HG03175 (cell line): ENCODE data around the gene KRT23.

Source experiments
- ATAC-seq: cut with Tn5 transposase; IDR thresholded peaks from one replicate; pipeline ENCODE4 v1.9.1; 2021; ENCODE audit warnings: mild to moderate bottlenecking, moderate library complexity; ENCODE audit not compliant: unreplicated experiment

Gene KRT23

DNA sequence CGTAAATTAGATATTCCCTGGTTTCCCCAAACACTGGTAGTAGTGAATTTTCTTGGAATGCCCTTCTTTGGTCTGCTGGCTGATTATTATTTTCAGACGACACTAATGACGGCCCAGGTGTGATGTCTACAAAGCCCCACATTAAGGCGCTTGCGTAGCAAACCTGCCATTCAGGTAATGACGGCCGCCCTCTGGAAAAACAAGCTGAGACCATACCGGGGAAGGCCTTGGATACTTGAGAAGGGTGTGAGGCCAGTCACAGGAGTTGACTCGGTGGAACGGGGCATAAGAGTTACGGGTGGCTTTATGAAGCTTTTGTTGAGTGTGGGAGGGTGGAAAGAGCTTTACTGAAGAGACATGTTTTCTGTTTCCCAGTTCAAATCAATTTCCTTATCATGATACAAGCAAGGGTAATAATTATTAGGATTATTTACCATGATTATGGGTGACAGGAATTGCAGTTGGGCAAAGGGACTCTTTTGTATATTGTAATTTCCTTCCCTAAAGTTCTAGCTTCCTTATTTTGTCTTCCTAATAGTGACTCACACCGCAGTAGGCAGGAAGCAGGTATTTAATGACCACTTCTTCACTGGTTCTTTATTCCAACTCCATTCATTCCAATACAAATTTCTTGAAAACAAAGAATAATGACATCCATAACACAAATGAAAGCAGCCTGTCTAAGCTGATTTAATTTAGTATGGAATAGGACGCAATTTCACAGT is 24.8 kb downstream of the KRT23 start:
- no peak for ATAC-seq

DNA sequence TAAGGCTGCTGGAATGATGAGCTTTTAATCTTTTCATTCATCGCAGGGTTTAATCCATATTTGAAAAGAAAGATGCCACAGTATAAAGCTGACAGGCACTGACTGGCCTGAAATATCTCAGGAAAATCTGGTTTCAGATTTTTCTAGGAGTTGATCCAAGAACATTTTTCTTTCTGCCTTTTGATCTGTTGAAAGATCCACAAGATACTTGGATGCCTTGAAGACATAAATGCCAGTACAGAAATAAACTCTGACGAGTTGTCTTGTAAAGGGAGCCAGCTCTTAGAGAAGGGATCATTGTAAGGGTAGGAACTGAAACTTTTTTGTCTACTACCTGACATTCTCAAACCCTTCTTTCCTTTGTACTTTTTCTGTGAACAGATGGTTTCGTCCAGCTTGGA is 27.0 kb downstream of the KRT23 start:
- ATAC-seq: no peak

DNA sequence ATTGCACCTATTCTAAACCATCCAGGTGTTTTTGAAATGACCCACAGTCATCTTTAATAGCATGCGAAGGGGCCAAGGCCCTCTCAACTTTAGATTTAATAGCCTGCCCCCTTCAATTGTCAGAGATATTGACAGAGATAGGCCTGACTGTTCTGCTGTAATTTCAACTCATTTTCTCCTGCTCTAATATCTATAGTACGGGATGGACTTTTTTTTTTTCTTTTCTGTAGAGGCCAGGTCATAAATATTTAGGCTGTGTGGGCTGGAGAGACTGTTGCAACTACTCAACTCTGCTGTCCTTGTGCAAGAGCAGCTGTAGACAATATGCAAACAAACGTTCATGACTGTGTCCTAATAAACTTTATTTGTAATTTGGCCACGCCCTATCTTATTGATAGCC is 27.7 kb downstream of the KRT23 start:
- no peak for ATAC-seq

DNA sequence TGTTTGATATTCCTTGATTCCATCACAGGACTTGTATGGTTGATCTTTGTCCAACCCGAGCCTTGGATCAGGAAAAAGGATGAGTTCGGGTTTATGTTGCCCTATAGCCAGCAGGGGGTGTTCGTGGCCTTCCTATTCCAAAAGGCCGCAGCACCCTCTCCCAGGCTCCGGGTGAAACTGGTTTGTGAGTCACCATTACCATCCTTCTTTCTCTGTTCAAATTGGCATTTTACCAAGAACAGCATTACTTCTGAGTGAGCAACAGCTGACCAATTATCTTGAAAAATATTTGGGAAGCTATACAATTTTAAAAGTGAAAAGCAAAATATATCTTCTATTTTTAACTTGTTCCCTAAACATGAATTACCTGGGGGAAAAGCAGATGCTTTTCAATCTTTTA is 28.1 kb downstream of the KRT23 start:
- no peak for ATAC-seq

DNA sequence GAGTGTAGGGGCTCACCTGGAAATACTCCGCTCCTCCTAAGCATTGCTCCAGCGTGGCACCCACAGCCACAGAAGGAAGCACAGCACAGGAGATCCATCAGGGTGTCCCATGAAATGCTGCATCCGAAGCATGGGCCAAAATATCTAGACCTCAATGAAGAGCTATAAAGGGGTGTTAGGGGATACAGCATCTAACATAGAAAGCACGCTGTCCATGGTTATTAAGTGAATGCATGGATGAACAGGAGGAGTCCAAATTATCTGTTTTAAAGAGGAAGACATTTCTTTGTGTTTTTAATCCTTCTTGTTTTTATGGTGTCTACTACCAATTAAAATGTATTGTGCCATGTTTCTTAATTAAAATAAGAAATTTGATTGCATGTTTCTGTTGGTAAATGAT is 30.8 kb downstream of the KRT23 start:
- ATAC-seq: no peak

DNA sequence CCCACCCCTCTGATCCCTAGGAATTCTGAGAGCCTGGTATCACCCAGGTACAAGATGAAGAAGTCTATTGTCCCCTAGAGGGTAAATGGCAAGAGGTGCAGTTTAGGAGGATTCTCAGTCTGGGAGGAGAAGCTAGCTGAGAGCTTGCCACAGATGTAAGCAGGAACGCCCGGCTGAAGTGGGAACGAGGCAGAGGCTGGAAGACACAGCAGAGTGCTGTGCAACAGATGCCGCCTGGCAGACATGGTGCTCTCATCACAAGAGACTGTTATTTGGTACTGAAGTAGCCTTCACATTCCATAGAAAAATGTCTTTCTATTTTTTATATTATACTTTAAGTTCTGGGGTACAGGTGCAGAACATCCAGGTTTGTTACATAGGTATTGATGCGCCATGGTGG is 32.1 kb downstream of the KRT23 start:
- no peak for ATAC-seq

DNA sequence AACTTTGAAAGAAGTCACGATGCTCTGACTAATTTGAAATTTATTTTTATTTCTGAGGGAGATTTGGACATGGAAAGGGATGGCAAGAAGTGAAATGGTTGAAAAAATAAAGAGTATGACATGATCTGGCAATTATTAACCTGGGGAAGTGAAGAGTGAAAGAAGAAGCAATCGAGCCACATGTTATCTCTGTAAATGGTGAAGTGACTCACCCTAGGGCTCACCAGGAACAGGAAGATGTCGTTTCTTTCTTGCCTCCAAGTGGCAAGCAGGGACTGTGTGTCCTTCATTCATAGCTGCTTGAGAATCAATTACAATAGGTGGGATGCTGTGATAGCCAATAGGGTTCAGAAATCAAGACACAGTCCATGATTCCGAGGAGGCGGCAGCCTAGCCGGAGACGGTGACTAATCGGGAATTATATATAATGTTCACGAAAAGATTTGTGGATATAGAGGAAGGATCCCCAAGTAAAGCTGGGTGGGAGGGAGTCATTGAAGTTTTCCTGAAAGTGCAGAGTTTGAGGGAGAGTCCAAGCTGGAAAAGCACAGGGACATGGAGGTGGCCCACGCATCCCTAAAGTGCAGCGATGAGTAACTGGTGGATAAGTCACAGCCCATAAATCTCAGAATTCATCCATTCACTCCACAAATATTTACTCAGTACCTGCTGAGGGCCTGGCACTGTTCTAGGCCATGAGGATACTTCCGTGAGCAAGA is 34.2 kb downstream of the KRT23 start:
- peak; percentile 45 for ATAC-seq

DNA sequence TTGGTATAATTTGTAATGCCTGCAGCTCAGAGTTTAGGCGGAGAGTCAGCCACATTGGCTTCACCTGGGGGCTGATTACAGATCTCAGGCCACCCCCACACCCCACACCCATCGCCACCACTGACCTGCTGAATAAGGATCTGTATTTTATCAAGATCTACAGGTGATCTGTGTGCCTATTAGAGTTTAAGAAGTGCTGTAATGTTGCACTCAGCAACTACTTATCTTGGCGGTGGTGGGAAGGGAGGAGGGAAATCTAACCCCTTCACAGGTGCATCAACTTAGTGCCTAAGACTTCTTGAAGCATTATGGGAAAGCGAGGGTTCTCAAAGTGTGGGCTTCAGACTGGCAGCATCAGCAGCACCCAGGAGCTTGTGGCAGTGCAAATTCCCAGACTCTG is 34.9 kb downstream of the KRT23 start:
- no peak for ATAC-seq

DNA sequence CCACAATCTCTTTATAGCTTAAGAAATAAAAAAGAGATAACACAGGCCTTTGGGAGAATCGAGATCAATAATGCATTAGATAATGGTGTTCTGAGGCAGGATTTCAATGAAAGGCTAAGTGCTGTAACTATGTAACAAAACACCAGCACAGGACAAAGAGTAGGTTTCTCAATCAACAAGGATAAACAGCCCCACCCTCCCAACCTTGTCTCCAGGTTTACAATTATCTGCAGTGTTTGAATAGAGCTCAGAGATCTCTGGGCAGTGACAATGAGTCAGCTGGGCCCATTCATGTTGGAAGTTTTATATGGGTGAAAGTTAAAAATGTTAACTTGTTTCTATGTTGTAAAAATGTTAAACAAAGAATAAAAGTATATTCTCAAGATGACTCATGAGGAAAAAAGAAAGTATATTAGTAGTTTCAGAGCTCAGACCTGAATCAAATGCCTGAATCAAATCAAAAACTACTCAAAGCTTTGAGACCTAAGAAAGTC is 35.4 kb downstream of the KRT23 start:
- no peak for ATAC-seq

DNA sequence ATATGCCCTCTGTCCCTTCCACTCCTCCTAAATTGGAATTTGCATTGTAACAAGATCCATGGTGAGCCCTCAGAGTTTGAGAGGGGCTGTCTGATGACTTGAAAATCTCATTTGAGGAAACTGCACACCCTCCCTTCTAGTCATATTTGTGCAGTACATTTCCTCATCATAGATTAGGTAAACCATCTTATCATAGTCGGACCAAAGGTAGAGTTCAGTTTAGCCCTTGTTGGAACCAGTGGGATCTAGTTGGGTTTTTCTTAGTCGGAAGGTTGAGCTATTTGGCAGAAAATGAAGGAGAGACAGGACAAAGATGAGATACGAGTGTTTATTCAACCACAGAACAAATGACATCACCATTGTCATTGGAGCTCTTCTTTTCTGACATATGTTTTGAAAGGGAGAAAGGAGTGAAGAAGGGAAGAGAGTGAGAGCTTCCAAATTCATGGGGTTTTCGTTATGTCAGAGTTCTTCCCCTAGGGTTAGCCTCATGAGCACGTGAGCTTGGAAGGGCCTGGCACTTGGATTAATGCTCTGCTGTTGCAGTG is 36.6 kb downstream of the KRT23 start:
- no peak for ATAC-seq

DNA sequence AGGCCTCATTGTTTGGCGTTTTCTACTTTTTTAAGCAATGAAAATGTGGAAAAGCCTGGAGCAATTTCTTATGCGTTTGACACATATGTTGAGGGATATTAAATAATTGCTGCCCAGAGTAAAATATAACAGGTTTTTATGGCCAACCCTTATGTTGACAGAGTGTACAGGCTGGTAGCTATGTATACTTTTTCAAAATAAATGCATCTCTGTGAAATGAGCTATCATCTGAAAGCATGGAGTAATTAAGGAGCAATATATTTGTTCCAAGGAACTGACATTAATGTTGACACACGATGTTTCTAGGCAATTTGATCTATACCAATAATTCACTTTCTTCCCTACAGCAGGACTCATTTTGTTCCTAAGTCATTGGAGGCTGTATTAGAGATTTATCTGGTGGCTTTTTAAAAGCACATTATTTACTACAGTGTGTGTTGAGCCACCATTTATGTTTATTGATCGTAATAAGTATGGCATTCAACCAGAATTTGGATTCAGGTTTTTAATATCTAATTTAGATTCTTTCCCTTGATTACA is 40.5 kb downstream of the KRT23 start:
- ATAC-seq: no peak

DNA sequence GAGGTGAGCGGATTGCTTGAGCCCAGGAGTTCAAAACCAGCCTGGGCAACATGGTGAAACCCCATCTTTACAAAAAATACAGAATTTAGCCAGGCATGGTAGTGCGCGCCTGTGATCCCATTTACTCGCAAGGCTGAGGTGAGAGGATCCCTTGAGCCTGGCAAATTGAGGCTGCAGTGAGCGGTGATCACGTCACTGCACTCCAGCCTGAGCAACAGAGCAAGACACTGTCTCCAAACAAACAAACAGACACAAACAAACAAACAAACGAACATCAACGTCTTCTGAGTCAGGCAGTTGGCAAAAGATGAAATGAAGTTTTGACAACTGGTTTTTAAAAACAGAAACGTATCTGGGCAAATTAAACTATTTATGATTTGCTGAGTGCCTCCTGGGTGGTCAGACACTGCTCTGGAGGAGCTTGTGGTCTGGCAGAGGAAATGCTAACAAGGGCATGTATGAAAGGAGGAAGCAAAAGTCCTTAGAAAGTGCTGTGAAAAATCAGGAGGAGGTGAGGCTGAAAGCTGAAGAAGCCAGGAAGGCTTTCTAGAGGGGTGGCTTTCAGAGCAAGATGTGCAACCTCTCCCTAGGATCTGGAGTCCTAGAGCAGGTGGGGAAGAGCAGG is 42.2 kb downstream of the KRT23 start:
- no peak for ATAC-seq

DNA sequence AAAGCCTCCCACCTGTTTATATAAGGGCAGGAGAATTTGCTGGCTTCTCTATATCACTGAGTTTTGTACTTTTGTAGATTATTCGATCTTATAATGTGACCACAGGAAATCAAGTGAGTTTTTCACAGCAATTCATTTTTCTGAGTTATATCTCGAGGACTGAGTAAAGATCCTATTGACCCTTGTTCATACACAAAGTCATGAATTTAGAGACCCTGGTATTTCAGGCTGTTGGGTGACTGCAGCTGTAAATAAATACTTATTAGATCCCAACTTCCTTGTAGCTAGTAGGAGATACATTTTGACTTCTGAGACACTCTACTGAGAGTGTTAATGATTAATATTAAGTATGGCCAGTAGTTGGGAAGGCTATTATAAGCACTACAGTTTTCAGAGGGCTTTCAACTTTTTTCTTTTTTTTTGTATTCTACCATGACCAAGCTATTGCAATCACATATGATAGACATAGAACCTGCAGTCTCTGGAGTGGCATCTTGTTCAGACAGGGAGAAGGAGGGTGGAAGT is 49.2 kb downstream of the KRT23 start:
- no peak for ATAC-seq

DNA sequence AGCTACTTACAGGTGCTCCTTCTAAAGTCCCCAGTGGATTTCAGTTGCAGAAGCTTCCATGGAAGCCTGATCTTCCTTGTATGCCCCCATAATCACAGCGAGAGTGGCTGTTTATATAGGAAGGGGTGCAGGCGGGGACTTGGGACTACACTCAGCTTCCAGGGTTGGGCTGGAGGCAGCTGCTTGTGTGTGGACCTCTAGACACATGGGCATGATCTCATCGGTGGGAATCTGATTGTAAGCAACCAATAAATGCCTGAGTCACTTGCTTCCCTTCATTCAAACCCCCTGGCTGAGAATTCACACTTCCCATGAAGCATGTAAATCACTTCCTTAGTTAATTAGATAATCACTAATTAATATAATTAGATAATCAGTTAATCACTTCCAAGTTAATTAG is 51.4 kb downstream of the KRT23 start:
- ATAC-seq: no peak

DNA sequence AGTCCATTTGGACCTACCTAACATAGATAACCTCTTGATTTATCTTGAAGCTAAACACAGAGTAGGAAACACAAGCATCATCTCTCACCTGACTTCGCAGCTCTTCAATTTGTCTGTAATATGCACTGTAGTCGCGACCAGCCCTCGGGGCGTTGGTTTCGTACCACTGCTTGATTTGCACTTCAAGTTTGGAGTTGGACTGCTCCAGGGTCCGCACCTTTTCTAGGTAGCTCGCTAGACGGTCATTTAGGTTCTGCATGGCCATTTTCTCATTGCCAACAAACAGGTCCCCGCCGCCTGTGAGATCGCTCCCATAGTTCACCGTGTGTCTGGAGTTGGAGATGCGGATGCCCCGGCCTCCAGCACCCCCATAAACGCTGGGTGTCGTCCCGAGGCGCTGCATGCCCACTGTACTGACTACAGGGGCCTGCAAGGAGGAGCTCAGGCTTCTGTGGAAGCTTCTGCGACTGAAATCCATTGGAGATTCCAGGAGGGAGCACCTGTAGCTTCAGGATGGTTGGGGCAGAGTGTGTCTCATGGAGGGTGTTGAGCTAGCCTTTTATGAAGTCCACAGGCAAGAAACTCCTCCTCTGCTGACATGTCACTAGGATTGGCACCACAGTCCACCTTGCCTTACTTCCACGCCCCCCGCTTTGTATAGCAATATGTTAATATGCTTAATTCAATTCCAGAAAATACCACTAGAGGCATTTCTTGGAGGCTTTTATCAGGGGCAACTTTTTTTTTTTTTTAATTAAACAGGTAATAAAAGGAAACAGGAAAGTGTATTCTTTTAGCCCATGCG is 52.5 kb downstream of the KRT23 start, which contains the start of gene KRT20:
Gene KRT20 (minus strand): TSS at position 535 of the 805 bp plus-strand sequence. CDS start 57 bp downstream, at position 478.
- no peak for ATAC-seq

DNA sequence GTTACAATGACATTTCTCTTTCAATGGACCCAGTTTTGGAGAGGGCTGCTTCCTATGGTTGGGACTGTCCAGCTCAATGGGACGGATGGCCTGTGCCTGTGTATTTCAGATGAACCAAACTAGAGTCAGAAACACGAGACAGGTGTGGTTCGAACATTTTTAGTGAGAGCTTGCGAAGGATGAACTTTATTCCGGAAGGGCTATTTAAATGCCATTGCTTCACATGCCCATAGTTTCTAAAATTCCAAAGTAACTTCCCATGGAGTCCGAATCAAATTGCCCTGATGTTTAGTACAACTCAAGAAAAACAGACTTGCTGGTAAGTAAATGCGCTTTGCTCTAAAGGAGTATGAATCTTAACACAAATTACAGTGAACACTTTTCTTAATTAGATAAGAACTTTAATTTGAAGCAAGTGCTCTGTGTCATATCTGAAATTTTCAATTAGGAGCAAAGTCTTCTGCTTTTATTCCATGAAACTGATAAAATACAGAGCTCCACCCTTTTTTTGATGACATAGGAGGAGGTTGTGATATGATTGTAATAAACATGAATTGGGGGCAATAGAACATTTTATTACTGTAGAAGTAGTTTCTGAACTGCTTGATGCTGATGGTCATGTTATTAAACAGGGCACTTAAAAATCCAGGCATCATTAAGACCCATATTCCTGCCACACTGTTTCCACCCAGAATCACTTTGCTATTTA is 53.7 kb downstream of the KRT23 start:
- ATAC-seq: no peak

DNA sequence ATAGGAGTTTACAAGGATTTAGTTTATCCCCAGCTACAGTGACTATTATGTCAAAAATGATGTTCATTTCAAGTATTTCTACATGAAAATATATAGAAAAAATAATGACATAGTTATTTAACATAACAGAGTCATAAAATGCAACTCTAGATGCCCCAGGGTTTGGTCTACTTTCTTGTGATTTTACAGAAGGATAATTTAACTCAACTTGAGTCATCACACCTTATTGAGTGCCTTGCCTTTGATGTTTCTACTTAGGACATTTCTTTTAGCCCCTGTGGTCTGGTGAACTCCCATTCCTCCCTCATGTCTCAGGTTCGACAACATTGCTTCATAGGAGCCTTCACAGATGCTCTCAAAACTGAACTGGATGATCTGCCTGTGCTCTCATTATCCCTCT is 54.4 kb downstream of the KRT23 start:
- no peak for ATAC-seq

DNA sequence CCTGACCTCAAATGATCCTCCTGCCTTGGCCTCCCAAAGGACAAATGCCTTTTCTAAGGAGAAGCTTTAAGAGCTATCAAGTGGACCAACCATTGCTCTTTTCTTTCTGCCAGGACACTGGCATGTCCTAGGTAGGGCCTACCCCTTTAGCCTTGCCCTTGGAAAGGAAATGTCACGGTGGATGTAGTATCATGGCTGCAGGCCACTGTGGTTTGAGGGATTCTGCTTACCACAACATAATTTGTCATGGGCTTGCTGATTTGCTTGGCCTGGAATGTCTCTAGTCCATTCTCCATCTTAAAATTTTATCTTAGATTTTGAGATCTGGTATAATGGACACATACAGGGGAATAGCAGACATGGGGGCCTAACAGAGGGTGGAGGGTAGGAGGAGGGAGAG is 58.4 kb downstream of the KRT23 start:
- no peak for ATAC-seq

DNA sequence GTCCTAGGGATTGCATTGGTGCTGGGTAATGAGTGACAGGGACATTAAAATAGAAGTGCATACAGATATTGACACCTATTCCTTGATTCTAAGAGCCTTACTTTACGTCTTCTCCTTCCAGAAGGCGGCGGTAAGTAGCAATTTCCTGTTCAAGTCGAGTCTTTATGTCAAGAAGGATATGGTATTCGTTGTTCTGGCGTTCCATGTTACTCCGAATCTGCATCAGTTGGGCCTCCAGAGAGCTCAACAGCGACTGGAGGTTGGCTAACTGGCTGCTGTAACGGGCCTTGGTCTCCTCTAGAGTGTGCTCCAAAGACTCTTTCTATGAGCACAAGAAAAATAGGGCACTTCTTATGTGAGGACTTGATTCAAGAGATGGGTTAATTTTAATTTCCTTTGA is 59.4 kb downstream of the KRT23 start:
- ATAC-seq: no peak

DNA sequence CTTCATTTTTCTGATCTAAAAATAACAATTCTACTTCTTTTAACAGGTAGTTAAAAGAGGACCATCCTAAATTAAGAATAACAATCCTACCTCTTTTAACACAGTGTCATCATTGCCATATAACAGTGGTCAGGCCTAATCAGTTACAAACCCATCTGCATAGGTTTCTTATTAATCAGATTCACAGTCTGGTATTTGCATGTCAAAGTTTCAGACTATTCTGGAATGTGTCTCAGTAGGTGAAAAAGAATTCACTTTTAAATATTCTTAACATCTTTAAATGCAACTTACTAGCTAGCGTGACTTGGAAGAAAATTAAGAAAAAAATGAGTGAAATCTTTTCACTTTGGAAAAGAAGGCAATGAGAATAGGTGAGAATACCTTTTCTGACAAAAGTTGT is 63.6 kb downstream of the KRT23 start:
- ATAC-seq: no peak
